Stimulated activated memory B cell treated with anti-CD40 and anti-IgM and Interleukin-4, amounts not matched to agents 10 μg/mL and 1 μg/mL and 100 μg/mL, for 72 hours (primary cell): ENCODE measurements around the gene RNASE13.
A peak's percentile ranks its signal among the peaks of the same experiment; 100 is the strongest.

Experiments
- ATAC-seq: fragments of 150-1000 bp; cut with Tn5 transposase; 2 replicates; pipeline ENCODE4 v1.10.0; 2021
- H3K27ac Mint-ChIP-seq: one replicate; pipeline ENCODE4 v1.8.0; 2022; ENCODE audit warnings: mild to moderate bottlenecking, mixed read lengths
- H3K27me3 Mint-ChIP-seq: one replicate; pipeline ENCODE4 v1.8.0; 2022; ENCODE audit warnings: mixed read lengths
- H3K36me3 Mint-ChIP-seq: one replicate; pipeline ENCODE4 v1.8.0; 2022; ENCODE audit warnings: mixed read lengths
- H3K4me1 Mint-ChIP-seq: one replicate; pipeline ENCODE4 v1.8.0; 2022; ENCODE audit warnings: mixed read lengths
- H3K4me3 Mint-ChIP-seq: one replicate; pipeline ENCODE4 v1.8.0; 2022; ENCODE audit warnings: mild to moderate bottlenecking, moderate library complexity, mixed read lengths
- H3K9me3 Mint-ChIP-seq: one replicate; pipeline ENCODE4 v1.8.0; 2022; ENCODE audit warnings: mixed read lengths

The RNASE13 gene

GRCh38 chr14:21039585-21040369 is 5.2 kb upstream of the RNASE13 start:
- Mint-ChIP-seq H3K4me1 (no peaks in the 10 kb centered on the region), H3K4me3 (no peak overlapping the region), H3K36me3 (no peaks in the 10 kb centered on the region), H3K9me3 (no peaks in the 10 kb centered on the region), H3K27me3 (peaks cover 42% of the 10 kb centered on the region), H3K27ac (no peak overlapping the region)
- ATAC-seq = no peak

DNA sequence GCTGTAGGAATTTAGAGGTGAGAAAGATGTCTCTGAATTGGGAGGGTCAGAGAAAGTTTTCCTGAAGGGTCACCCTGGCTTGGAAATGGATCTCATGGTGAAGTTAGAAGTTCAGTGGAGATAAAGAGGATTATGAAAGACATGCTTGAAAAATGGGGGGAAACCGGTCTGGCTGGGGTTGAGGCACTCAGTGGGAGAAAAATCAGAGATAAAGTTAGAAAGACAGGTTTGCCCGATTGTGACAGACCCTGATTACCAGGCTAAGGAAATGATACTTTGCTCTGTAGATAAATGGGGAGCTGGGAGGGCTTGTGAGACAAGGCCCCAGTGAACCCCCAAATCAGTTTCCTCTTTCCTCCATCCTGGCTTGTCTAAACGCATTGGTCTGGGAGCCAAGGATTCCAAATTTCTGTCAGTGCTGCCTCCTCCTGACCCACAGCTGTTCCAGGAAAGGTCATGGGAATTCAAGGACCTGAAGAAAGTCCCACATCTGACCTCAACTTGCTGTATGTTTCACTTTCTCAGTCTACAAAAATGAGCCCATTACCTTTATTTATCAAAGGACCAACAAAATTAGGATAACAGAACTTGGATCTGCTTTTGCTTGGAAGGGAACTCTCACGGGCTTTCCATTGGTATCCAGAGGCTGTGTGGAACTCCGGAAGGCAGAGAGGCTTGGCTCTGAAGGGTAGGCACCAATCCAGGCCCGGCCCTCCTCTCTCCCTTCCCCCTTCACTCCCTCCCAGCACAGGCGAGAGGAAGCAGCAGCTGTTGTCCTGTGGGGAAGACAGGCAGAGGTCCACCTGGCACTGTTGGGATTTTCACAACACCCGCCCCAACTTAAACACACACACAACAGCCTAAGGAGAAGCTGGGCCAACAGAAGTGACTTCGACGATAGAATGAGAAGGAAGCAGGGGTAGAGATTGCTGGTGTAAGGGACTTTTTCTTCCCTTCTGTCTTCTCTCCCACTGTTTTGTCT is 4.1 kb upstream of the RNASE13 start:
- Mint-ChIP-seq H3K27me3 (peaks cover 32% of the 10 kb centered on the region), H3K36me3 (no peaks in the 10 kb centered on the region), H3K27ac (no peak overlapping the region), H3K9me3 (no peaks in the 10 kb centered on the region), H3K4me1 (no peaks in the 10 kb centered on the region), H3K4me3 (no peak overlapping the region)
- ATAC-seq = no peak

GRCh38 chr14:21037156-21037555 is 2.5 kb upstream of the RNASE13 start:
- H3K36me3 Mint-ChIP-seq = no peaks in the 10 kb centered on the region
- no peak for ATAC-seq
- no peaks in the 10 kb centered on the region for H3K9me3 Mint-ChIP-seq
- H3K4me3 Mint-ChIP-seq = no peak overlapping the region
- H3K27me3 Mint-ChIP-seq = peaks cover 31% of the 10 kb centered on the region
- H3K27ac Mint-ChIP-seq = no peak overlapping the region
- H3K4me1 Mint-ChIP-seq = no peaks in the 10 kb centered on the region

- Mint-ChIP-seq H3K27ac (no peak overlapping the region), H3K9me3 (no peaks in the 10 kb centered on the region), H3K36me3 (no peaks in the 10 kb centered on the region), H3K4me1 (no peaks in the 10 kb centered on the region), H3K4me3 (no peak overlapping the region), H3K27me3 (peaks cover 32% of the 10 kb centered on the region)
- ATAC-seq = no peak
Measured at GRCh38 chr14:21036751-21037150, 2.1 kb upstream of the RNASE13 start.

DNA sequence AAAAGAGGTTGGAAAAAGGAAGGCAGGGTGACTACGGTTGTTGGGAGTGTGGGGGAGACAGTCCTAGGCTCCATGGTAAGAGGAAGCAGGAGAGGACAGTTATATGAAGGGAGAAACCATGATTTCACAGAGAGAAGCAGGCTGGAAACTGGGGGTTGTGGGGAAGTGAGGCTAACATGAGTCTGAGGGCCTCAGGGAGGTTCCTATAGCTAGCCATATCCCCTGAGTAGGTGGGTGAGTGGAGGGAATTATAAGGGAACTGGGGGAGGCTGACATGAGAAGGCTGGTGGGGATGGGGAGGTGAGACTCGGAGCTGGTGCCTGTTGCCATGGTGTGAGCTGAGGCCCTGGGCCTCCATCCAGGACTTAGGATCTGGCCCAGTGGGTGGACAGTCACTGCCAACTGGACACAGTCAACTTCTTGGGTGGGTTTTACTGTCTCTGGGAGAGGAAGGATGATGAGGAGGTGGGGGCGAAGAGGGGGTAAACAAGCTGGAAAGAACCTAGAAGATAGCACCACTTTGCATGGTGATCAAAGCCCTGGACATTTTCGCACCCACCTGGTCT is 1.4 kb downstream of the RNASE13 start:
- no peaks in the 10 kb centered on the region for H3K9me3 Mint-ChIP-seq
- no peaks in the 10 kb centered on the region for H3K36me3 Mint-ChIP-seq
- no peak for ATAC-seq

DNA sequence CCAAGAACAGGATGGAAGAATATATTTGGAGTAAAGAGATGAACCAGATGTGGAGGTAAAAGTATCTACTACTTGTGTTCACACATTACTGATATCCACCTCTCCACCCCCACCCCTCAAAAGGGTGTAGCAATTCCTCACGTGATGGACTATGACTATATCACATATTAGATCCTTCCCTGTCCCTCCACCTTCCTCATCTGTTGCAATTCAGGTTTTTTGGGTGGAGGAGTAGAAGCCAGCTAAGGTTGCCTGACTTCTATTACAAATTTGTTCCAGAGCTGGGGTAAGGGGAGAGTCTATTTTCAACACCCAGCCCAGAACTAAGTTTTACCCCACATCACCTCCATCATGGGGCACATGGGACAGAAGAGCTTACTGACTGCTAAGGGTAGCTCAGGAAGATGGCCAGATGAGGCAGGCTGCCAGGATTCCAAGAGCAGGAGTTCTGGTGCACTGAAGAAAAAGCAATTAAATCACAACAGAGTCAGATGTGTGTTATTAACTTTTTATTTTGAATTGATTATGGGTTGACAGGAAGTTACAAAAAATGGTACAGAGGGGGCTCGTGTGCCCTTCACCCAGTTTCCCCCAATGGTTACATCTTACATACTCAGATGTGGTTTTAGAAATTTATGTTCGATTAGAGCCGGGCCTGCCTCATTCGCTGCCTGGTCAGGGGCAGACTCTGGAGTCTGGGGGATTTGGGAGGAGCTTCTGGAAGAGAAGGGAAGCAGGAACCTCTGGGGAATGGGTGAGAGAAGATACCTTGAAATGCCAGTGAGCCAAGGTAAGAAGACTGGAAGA is 2.1 kb downstream of the RNASE13 start:
- Mint-ChIP-seq H3K9me3 (no peaks in the 10 kb centered on the region), H3K27me3 (peaks cover 36% of the 10 kb centered on the region), H3K4me3 (no peak overlapping the region), H3K27ac (no peak overlapping the region), H3K36me3 (no peaks in the 10 kb centered on the region), H3K4me1 (no peaks in the 10 kb centered on the region)
- no peak for ATAC-seq

More for the DNA sequence above, 1.4 kb downstream of the RNASE13 start:
- Mint-ChIP-seq H3K27me3 (peaks cover 36% of the 10 kb centered on the region), H3K4me1 (no peaks in the 10 kb centered on the region), H3K4me3 (no peak overlapping the region), H3K27ac (no peak overlapping the region)

DNA sequence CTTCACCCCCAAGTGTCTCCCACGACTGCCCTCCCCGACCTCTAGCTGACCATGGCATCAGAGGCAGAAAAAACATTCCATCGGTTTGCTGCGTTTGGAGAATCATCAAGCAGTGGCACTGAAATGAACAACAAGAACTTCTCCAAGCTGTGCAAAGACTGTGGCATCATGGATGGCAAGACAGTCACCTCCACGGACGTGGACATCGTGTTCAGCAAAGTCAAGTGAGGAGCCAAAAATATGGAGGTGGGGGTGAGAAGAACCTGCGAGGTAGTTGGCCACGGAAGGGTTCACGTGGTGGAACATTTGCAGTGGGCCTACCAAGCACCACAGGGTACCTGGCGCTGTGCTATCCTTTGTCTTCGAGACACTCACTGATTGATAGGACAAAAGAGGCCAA is 4.1 kb downstream of the RNASE13 start:
- H3K36me3 Mint-ChIP-seq = no peaks in the 10 kb centered on the region
- no peaks in the 10 kb centered on the region for H3K4me1 Mint-ChIP-seq
- H3K9me3 Mint-ChIP-seq = no peaks in the 10 kb centered on the region
- no peak overlapping the region for H3K27ac Mint-ChIP-seq
- peaks cover 24% of the 10 kb centered on the region for H3K27me3 Mint-ChIP-seq
- ATAC-seq = no peak
- H3K4me3 Mint-ChIP-seq = no peak overlapping the region

DNA sequence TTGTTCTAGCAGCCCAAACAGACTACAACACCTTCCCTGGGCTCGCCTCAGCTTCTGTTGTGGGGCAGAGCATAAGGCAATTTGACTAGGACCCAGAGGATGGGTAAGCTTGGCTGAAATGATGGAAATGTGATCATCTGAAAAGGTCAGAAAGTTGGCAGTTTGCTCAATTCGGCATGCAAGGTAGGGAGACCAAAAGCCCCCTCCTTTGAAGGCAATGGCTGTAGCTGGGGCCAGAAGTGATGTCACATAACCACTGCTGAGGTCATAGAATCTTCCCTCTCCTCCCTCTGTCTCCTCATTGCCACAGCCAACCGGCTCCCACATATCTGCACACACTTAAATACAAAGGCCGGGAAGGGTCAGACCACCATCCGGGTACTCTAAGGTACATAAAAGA is 4.7 kb downstream of the RNASE13 start, which contains the start of gene TPPP2:
Gene TPPP2, plus strand, starts transcription at position 301 of the 400 bp plus-strand sequence. CDS start 365 bp downstream, outside the sequence.
- H3K27ac Mint-ChIP-seq = no peak within 1 kb of the TSS
- peaks cover 24% of the 10 kb centered on the region for H3K27me3 Mint-ChIP-seq
- H3K4me3 Mint-ChIP-seq = no peak within 1 kb of the TSS
- ATAC-seq = no peak
- H3K36me3 Mint-ChIP-seq = no peaks in the 10 kb centered on the region
- H3K9me3 Mint-ChIP-seq = no peaks in the 10 kb centered on the region
- H3K4me1 Mint-ChIP-seq = no peaks in the 10 kb centered on the region

DNA sequence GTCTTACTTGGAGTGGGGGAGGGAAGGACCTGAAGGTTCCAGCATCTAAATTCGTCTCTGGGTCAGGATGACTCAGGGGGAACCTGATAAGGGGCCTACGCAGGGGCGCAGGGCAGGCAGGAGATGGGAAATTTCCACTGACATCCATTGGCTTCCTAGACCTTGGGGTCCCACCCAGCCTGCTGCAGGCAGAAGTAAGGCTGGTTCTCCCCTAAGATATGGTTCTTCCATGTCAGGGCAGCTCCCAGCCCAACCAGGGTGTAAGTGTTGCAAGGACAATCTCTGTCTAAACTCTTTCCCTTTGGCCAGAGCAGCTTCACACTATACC is 7.7 kb downstream of the RNASE13 start:
- H3K4me1 Mint-ChIP-seq = peaks cover 16% of the 10 kb centered on the region
- H3K9me3 Mint-ChIP-seq = no peaks in the 10 kb centered on the region
- peaks cover 16% of the 10 kb centered on the region for H3K27me3 Mint-ChIP-seq
- H3K27ac Mint-ChIP-seq = no peak overlapping the region
- no peak for ATAC-seq
- H3K36me3 Mint-ChIP-seq = no peaks in the 10 kb centered on the region
- H3K4me3 Mint-ChIP-seq = no peak overlapping the region

- Mint-ChIP-seq H3K36me3 (no peaks in the 10 kb centered on the region), H3K9me3 (no peaks in the 10 kb centered on the region), H3K27me3 (peaks cover 13% of the 10 kb centered on the region), H3K4me3 (peak overlapping the region; percentile 44), H3K27ac (no peak overlapping the region), H3K4me1 (peaks cover 16% of the 10 kb centered on the region)
- ATAC-seq = no peak
Measured at GRCh38 chr14:21026274-21026987, 8.2 kb downstream of the RNASE13 start.

DNA sequence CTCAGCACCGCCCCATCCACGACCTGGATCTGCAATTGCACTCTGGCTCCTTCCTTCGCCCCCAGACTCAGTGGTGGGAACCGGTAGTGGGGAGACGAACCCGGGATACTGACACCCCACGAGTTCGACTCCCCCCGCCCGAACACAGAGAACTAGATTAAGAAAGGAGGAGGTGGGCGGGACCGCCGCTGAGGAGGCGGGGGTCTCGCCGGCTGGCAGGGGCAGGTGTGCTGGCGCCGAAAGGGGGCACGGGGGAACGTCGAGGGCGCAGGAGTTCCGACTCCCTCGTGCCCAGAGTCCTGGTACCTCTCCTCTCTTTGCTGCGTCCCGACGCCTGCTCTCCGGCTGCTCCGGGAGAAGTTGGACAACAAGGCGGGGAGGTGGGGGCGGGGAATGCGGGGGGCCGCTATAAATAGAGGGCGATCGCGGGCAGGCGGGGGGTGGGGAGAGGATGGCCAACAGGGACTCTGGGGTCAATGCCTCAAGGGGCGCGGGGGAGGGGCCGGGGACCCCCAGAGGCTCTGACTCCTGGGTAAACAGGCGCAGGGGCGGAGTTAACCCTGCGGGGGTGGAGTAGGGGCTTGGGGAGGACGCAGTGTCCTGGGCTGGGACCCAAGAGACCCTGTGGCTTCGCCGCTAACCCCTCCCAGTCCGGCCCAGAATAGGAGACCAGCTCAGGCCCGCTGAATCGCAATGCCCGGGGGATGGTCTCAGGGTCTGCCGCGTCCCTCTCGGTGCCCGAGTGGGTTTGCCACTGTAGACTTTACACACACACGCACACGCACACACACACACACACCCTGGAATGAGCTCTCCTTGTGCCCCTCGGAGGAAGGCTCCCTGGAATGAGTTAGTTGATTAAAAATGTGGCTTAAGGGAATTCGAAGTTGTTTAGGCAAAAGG is 9.0 kb downstream of the RNASE13 start:
- Mint-ChIP-seq H3K9me3 (no peaks in the 10 kb centered on the region), H3K4me3 (peak overlapping the region; percentile 81), H3K4me1 (peaks cover 16% of the 10 kb centered on the region), H3K27ac (peak overlapping the region; percentile 65), H3K27me3 (peaks cover 11% of the 10 kb centered on the region), H3K36me3 (no peaks in the 10 kb centered on the region)
- ATAC-seq = no peak

DNA sequence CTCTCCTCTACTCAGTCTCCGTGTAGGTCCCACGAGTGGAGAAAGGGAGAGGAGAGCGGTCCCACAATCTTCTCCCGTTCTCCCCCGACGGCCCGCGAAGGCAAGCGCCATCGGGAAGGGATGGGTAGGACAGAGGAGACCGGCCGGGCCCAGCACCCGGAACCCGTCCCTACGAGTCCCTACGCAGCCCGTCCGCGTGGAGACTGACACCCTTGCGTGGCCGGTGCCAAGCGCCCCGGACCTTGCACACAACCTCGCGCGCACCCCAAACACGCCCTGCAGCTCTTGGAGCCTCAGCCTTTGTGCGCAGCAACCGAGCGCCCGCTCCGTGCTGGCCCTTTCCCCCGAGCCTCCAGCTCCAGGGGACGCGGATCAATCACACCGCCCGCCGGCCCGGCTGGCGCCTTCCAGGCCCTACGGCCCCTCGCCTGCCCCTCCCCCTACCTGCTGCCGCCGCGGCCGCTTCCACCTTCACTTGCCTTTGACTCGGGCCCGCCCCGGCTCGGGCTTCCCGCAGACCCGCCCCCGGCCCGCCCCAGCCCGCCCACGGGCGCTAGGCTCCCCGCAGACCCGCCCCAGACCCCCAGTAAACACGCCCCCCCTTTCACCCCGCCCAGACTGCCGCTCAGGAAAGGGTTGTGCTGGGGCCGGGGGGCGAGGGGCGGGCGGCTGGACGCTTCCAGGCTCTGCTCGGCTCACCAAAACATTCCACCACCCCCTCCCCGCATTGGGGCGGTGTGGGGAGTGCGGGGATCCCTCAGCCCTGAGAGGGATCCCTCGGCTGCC is 9.8 kb downstream of the RNASE13 start, which contains the start of gene NDRG2:
Gene NDRG2, minus strand, starts transcription at position 477 of the 786 bp plus-strand sequence. CDS start 1,746 bp downstream, outside the sequence.
- no peaks in the 10 kb centered on the region for H3K36me3 Mint-ChIP-seq
- peak within 1 kb of the TSS; percentile 65 for H3K27ac Mint-ChIP-seq
- no peaks in the 10 kb centered on the region for H3K9me3 Mint-ChIP-seq
- peak; percentile 82 for ATAC-seq
- peaks cover 11% of the 10 kb centered on the region for H3K27me3 Mint-ChIP-seq
- H3K4me1 Mint-ChIP-seq = peaks cover 16% of the 10 kb centered on the region
- H3K4me3 Mint-ChIP-seq = peak within 1 kb of the TSS; percentile 81
